HepG2 (cell line): ENCODE results near the gene GCM1. TPM values are rescaled to one million over a fixed set of nuclear protein-coding genes. Genes with fewer than 3 reads are reported as not detected.

ENCODE experiments used
- AGO2 ChIP-seq: fragments of 200-400 bp; formaldehyde crosslinking; optimal IDR thresholded peaks from 2 replicates; pipeline ENCODE3; 2017; ENCODE audit warnings: mild to moderate bottlenecking, low read depth, low read length, moderate library complexity
- ATF1 ChIP-seq: IDR thresholded peaks from 2 replicates; pipeline ENCODE4 v1.6.1; 2016; ENCODE audit warnings: mild to moderate bottlenecking, control low read depth
- FOXA1 ChIP-seq, 2 experiments: fragments of 450-650 bp in 1 of 2; sonication (generic) in 1 of 2; formaldehyde crosslinking in 1 of 2; IDR thresholded peaks; 2 replicates each; pipeline versions ENCODE4 v1.4.0 to v1.6.1; 2016 to 2020; ENCODE audit warnings: missing genetic modification reagents in 1 of 2
- FOXA3 ChIP-seq: IDR thresholded peaks from 2 replicates; pipeline ENCODE4 v1.6.1; 2016; ENCODE audit warnings: missing genetic modification reagents, missing compliant biosample characterization
- HNF4A ChIP-seq: sonication (generic); formaldehyde crosslinking; IDR thresholded peaks from 2 replicates; pipeline ENCODE4 v1.4.0; 2020; ENCODE audit warnings: missing genetic modification reagents
- HNF4G ChIP-seq, 2 experiments: sonication (generic) in 1 of 2; formaldehyde crosslinking in 1 of 2; IDR thresholded peaks; 2 replicates each; pipeline versions ENCODE4 v1.4.0 to v1.6.1; 2011 to 2020; ENCODE audit warnings: borderline replicate concordance in 2 of 2, low read depth in 2 of 2, mild to moderate bottlenecking in 2 of 2, low read length in 1 of 2, missing genetic modification reagents in 1 of 2, moderate library complexity in 1 of 2
- NR2C2 ChIP-seq: sonication (generic); formaldehyde crosslinking; IDR thresholded peaks from 2 replicates; pipeline ENCODE4 v1.4.0; 2020; ENCODE audit warnings: missing genetic modification reagents, mild to moderate bottlenecking, moderate library complexity, borderline replicate concordance
- SMAD3 ChIP-seq: sonication (generic); formaldehyde crosslinking; IDR thresholded peaks from 2 replicates; pipeline ENCODE4 v1.4.0; 2020; ENCODE audit warnings: missing genetic modification reagents
- ZBTB38 ChIP-seq: sonication (generic); formaldehyde crosslinking; IDR thresholded peaks from 2 replicates; pipeline ENCODE4 v1.5.1; 2020; ENCODE audit warnings: mild to moderate bottlenecking, missing genetic modification reagents
- ZNF614 ChIP-seq: IDR thresholded peaks from 2 replicates; pipeline ENCODE4 v1.6.1; 2018; ENCODE audit warnings: missing biosample characterization, missing genetic modification reagents, inconsistent platforms, borderline replicate concordance
- ZSCAN31 ChIP-seq: sonication (generic); formaldehyde crosslinking; IDR thresholded peaks from 2 replicates; pipeline ENCODE4 v1.5.0; 2020; ENCODE audit warnings: low read depth, mild to moderate bottlenecking, missing genetic modification reagents
- polyA plus RNA-seq, 8 experiments: library from polyadenylated mRNA; depleted of rRNA in 3 of 8; stranded (reverse) in 7 of 8; unstranded in 1 of 8; fragments of >200 nt; fragmentation: Illumina TruSeq in 4 of 8; extraction: Trizol in 4 of 8; gene quantifications; 2 replicates each; pipeline versions ENCODE4 v1.2.1 to v1.2.3, GENCODE V29; 2011 to 2016; ENCODE audit warnings: low read depth in 4 of 8, missing spikeins in 1 of 8, mixed read lengths in 1 of 8; ENCODE audit not compliant: insufficient read depth in 1 of 8
- total RNA-seq, 5 experiments: library from RNA; depleted of rRNA; stranded (reverse); fragments of >200 nt; fragmentation: Illumina TruSeq; extraction: Trizol; gene quantifications; 2 replicates each; pipeline ENCODE4 v1.2.3, GENCODE V29; 2016; ENCODE audit warnings: low read depth in 1 of 5
- TF ChIP-seq, protein P1 (sequence below): IDR thresholded peaks from 2 replicates; pipeline ENCODE4 v1.6.1; 2016
- TF ChIP-seq, protein P2 (sequence below): sonication (generic); formaldehyde crosslinking; IDR thresholded peaks from 2 replicates; pipeline ENCODE4 v1.4.0; 2020; ENCODE audit warnings: missing genetic modification reagents, borderline replicate concordance
- TF ChIP-seq, protein P3 (sequence below): sonication (generic); formaldehyde crosslinking; IDR thresholded peaks from 2 replicates; pipeline ENCODE4 v1.8.0; 2022; ENCODE audit warnings: missing genetic modification reagents, mild to moderate bottlenecking, borderline replicate concordance
- TF ChIP-seq, protein P4 (sequence below): sonication (generic); formaldehyde crosslinking; IDR thresholded peaks from 2 replicates; pipeline ENCODE4 v1.4.0; 2020; ENCODE audit warnings: missing genetic modification reagents
- TF ChIP-seq, protein P5 (sequence below): sonication (generic); formaldehyde crosslinking; IDR thresholded peaks from 2 replicates; pipeline ENCODE4 v1.5.0; 2020; ENCODE audit warnings: missing genetic modification reagents
- TF ChIP-seq, protein P6 (sequence below): sonication (generic); formaldehyde crosslinking; IDR thresholded peaks from 2 replicates; pipeline ENCODE4 v1.5.0; 2020; ENCODE audit warnings: mild to moderate bottlenecking, missing genetic modification reagents

Gene GCM1
- total and polyA plus RNA-seq, 2 of the 13 experiments (the other 11 are each of a cell fraction or from before 2014, with no cell fraction given): 0.04 to 0.13 TPM

DNA sequence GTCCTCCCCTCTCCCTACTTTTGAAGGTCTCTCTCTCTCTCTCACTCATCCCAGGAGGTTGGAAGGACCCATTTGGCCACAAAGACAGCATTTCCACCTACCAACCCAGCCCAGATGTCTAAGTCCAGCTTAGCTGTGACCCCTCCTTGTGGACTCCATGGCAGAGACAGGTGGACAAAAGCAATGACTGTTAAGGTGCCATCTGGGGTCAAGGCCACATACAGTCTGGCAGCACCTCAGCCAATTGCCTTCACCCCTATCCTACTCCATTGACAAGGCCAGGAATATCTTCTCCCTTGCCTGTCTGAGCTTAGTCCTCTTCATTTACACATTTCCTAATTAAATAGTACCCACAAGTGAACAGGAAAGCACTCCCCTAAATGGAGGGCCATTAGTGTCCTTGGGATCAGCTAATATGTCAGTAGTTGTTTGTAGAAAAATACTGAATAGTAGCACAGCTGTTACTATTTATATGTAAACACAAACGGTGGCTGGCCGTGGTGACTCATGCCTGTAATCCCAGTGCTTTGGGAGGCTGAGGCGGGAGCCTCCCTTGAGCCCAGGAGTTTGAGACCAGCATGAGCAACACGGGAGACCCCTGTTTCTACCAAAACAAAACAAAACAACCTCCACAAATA lies 28.8 kb downstream of the GCM1 start (continued):
- TF ChIP-seq, protein P1, sequence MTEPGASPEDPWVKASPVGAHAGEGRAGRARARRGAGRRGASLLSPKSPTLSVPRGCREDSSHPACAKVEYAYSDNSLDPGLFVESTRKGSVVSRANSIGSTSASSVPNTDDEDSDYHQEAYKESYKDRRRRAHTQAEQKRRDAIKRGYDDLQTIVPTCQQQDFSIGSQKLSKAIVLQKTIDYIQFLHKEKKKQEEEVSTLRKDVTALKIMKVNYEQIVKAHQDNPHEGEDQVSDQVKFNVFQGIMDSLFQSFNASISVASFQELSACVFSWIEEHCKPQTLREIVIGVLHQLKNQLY: peak; percentile 44; the same call in 1 of the 2 replicates
- TF ChIP-seq AGO2 (no peak), SMAD3 (CRISPR knock-in tag) (peak; percentile 69; the same call in 1 of the 2 replicates), ZNF614 (peak; percentile 49; the same call in 1 of the 2 replicates), ZBTB38 (CRISPR knock-in tag) (peak; percentile 34; the same call in 1 of the 2 replicates), HNF4A (CRISPR knock-in tag) (peak; percentile 84), ATF1 (CRISPR knock-in tag) (0 out of 2 replicates have a peak, but pooled peaks have one; percentile 30), ZSCAN31 (CRISPR knock-in tag) (peak; percentile 51; the same call in 1 of the 2 replicates), FOXA3 (peak; percentile 89), HNF4G (IDR thresholded peaks at IDR 0.05; ENCODE audit: borderline replicate concordance, low read depth, low read length) (peak; percentile 64), HNF4G (CRISPR knock-in tag; IDR thresholded peaks at IDR 0.05; ENCODE audit: borderline replicate concordance, low read depth) (peak; percentile 50; the same call in 1 of the 2 replicates), FOXA1 (IDR thresholded peaks at IDR 0.05) (no peak), FOXA1 (CRISPR knock-in tag; IDR thresholded peaks at IDR 0.05) (peak; percentile 59), NR2C2 (peak; percentile 89)
- TF ChIP-seq, protein P2, sequence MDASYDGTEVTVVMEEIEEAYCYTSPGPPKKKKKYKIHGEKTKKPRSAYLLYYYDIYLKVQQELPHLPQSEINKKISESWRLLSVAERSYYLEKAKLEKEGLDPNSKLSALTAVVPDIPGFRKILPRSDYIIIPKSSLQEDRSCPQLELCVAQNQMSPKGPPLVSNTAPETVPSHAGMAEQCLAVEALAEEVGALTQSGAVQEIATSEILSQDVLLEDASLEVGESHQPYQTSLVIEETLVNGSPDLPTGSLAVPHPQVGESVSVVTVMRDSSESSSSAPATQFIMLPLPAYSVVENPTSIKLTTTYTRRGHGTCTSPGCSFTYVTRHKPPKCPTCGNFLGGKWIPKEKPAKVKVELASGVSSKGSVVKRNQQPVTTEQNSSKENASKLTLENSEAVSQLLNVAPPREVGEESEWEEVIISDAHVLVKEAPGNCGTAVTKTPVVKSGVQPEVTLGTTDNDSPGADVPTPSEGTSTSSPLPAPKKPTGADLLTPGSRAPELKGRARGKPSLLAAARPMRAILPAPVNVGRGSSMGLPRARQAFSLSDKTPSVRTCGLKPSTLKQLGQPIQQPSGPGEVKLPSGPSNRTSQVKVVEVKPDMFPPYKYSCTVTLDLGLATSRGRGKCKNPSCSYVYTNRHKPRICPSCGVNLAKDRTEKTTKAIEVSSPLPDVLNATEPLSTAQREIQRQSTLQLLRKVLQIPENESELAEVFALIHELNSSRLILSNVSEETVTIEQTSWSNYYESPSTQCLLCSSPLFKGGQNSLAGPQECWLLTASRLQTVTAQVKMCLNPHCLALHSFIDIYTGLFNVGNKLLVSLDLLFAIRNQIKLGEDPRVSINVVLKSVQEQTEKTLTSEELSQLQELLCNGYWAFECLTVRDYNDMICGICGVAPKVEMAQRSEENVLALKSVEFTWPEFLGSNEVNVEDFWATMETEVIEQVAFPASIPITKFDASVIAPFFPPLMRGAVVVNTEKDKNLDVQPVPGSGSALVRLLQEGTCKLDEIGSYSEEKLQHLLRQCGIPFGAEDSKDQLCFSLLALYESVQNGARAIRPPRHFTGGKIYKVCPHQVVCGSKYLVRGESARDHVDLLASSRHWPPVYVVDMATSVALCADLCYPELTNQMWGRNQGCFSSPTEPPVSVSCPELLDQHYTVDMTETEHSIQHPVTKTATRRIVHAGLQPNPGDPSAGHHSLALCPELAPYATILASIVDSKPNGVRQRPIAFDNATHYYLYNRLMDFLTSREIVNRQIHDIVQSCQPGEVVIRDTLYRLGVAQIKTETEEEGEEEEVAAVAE: 0 out of 2 replicates have a peak, but pooled peaks have one; percentile 20
- TF ChIP-seq, protein P3, sequence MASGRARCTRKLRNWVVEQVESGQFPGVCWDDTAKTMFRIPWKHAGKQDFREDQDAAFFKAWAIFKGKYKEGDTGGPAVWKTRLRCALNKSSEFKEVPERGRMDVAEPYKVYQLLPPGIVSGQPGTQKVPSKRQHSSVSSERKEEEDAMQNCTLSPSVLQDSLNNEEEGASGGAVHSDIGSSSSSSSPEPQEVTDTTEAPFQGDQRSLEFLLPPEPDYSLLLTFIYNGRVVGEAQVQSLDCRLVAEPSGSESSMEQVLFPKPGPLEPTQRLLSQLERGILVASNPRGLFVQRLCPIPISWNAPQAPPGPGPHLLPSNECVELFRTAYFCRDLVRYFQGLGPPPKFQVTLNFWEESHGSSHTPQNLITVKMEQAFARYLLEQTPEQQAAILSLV (CRISPR knock-in tag): 0 out of 2 replicates have a peak, but pooled peaks have one; percentile 48
- TF ChIP-seq, protein P4, sequence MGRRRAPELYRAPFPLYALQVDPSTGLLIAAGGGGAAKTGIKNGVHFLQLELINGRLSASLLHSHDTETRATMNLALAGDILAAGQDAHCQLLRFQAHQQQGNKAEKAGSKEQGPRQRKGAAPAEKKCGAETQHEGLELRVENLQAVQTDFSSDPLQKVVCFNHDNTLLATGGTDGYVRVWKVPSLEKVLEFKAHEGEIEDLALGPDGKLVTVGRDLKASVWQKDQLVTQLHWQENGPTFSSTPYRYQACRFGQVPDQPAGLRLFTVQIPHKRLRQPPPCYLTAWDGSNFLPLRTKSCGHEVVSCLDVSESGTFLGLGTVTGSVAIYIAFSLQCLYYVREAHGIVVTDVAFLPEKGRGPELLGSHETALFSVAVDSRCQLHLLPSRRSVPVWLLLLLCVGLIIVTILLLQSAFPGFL (CRISPR knock-in tag): no peak
- TF ChIP-seq, protein P5, sequence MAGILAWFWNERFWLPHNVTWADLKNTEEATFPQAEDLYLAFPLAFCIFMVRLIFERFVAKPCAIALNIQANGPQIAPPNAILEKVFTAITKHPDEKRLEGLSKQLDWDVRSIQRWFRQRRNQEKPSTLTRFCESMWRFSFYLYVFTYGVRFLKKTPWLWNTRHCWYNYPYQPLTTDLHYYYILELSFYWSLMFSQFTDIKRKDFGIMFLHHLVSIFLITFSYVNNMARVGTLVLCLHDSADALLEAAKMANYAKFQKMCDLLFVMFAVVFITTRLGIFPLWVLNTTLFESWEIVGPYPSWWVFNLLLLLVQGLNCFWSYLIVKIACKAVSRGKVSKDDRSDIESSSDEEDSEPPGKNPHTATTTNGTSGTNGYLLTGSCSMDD: no peak
- TF ChIP-seq, protein P6, sequence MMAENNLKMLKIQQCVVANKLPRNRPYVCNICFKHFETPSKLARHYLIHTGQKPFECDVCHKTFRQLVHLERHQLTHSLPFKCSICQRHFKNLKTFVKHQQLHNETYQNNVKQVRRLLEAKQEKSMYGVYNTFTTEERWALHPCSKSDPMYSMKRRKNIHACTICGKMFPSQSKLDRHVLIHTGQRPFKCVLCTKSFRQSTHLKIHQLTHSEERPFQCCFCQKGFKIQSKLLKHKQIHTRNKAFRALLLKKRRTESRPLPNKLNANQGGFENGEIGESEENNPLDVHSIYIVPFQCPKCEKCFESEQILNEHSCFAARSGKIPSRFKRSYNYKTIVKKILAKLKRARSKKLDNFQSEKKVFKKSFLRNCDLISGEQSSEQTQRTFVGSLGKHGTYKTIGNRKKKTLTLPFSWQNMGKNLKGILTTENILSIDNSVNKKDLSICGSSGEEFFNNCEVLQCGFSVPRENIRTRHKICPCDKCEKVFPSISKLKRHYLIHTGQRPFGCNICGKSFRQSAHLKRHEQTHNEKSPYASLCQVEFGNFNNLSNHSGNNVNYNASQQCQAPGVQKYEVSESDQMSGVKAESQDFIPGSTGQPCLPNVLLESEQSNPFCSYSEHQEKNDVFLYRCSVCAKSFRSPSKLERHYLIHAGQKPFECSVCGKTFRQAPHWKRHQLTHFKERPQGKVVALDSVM (CRISPR knock-in tag): peak; percentile 98
